Measurements from ENCODE around the gene IMP4. TPM values are rescaled to one million over a fixed set of nuclear protein-coding genes. Genes with fewer than 3 reads are reported as not detected.

IMP4 gene
- total and polyA plus RNA-seq, 2 donors (not counting 3 experiments of a cell fraction or from before 2014, with no cell fraction given): 74.0 to 149 TPM

DNA sequence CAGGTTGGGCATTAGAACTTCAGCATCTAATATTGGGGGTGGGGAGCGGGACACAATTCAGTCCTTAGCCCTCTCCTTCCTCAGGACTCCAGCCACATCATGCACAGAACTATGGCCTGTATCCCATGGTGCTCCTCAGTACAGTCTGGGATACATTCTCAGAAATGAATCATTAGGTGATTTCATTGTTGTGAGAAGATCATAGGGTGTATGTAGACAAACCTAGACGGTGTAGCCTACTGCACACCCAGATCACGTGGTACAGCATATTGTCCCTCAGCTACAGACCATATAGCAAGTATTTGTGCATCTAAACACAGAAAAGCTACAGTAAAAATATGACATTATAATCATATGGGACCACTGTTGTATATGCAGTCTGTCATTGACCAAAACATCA, 23.2 kb upstream of the IMP4 start:
- dilution Hi-C loops (cut with MboI; ENCODE audit: extremely low pct_ligation_motif_present, low sequenced_read_pairs) (no loop called here), intact Hi-C loops (cut with micrococcal nuclease) (no loop called here)
- Histone ChIP-seq H3K27ac (ENCODE audit: insufficient read depth, low read depth, low read length) (no peak overlapping the region), H3K9me1 (replicated peaks; ENCODE audit: control insufficient read depth, extremely low read depth, insufficient read depth, low read length) (no peaks in the 10 kb centered on the region), H3K79me2 (ENCODE audit: control insufficient read depth, insufficient read depth, low read length) (no peaks in the 10 kb centered on the region), H3K9ac (replicated peaks; ENCODE audit: extremely low read depth, insufficient read depth, low read length) (no peak overlapping the region), H2AFZ (ENCODE audit: low read depth, low read length) (no peak overlapping the region), H3K4me2 (ENCODE audit: insufficient read depth, low read length) (no peak overlapping the region), H3K27me3 (ENCODE audit: control insufficient read depth in 2 of 2, insufficient read depth in 2 of 2, low read length in 2 of 2) (peaks cover 8 to 12% of the 10 kb centered on the region in 2 experiments), H4K20me1 (replicated peaks; ENCODE audit: control insufficient read depth, extremely low read depth, insufficient read depth, low read length) (no peaks in the 10 kb centered on the region), H3K36me3 (ENCODE audit: control insufficient read depth in 2 of 2, extremely low read depth in 1 of 2, insufficient read depth in 2 of 2, low read length in 2 of 2) (no peaks in the 10 kb centered on the region), H3K9me3 (replicated peaks; ENCODE audit: control insufficient read depth, insufficient read depth, low read length) (no peaks in the 10 kb centered on the region), H3K4me1 (ENCODE audit: control insufficient read depth, extremely low read depth, insufficient read depth, low read length) (no peaks in the 10 kb centered on the region), H3K4me3 (replicated peaks in 1 of 3; ENCODE audit: insufficient read depth in 1 of 3, low read depth in 1 of 3, low read length in 3 of 3) (no peak overlapping the region)
- no peak for TF ChIP-seq MYC (IDR thresholded peaks at IDR 0.05; ENCODE audit: low read depth, low read length)
- TF ChIP-seq, protein P1, sequence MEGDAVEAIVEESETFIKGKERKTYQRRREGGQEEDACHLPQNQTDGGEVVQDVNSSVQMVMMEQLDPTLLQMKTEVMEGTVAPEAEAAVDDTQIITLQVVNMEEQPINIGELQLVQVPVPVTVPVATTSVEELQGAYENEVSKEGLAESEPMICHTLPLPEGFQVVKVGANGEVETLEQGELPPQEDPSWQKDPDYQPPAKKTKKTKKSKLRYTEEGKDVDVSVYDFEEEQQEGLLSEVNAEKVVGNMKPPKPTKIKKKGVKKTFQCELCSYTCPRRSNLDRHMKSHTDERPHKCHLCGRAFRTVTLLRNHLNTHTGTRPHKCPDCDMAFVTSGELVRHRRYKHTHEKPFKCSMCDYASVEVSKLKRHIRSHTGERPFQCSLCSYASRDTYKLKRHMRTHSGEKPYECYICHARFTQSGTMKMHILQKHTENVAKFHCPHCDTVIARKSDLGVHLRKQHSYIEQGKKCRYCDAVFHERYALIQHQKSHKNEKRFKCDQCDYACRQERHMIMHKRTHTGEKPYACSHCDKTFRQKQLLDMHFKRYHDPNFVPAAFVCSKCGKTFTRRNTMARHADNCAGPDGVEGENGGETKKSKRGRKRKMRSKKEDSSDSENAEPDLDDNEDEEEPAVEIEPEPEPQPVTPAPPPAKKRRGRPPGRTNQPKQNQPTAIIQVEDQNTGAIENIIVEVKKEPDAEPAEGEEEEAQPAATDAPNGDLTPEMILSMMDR (IDR thresholded peaks at IDR 0.05; ENCODE audit: extremely low read depth in 1 of 2, insufficient read depth in 1 of 2, low read depth in 1 of 2, low read length in 2 of 2): no peak
- no peak for TF ChIP-seq JUN (IDR thresholded peaks at IDR 0.05; ENCODE audit: borderline replicate concordance, insufficient read depth, insufficient read length, low read depth)
- TF ChIP-seq POLR2A (IDR thresholded peaks at IDR 0.05; ENCODE audit: low read depth, low read length): no peak
- TF ChIP-seq, protein P2, sequence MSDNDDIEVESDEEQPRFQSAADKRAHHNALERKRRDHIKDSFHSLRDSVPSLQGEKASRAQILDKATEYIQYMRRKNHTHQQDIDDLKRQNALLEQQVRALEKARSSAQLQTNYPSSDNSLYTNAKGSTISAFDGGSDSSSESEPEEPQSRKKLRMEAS (IDR thresholded peaks at IDR 0.05; ENCODE audit: insufficient read depth, insufficient read length): no peak
- no peak for TF ChIP-seq GATA2 (IDR thresholded peaks at IDR 0.05; ENCODE audit: insufficient read depth, insufficient read length, low read depth, low read length)
- no peak for TF ChIP-seq FOS (IDR thresholded peaks at IDR 0.05; ENCODE audit: borderline replicate concordance, insufficient read depth, low read length)
- TF ChIP-seq EZH2 (IDR thresholded peaks at IDR 0.05; ENCODE audit: borderline replicate concordance, low read depth, low read length, severe bottlenecking): no peak
- TF ChIP-seq POLR2AphosphoS5 (IDR thresholded peaks at IDR 0.05; ENCODE audit: insufficient read depth, low read depth, low read length): no peak
- POLR2A ChIA-PET: no interaction called here
- BruUV-seq (replicated peaks): no TSS peak
- FAIRE-seq (no peak), DNase-seq (ENCODE audit: low read depth, low spot score) (no peak)
- CTCF ChIA-PET: interaction anchor here (1.4 to 1.5 kb wide), 2 partner anchors 11 to 14 kb away, joined by 3 to 5 read pairs; no protein-coding TSS in a partner anchor

Measured in endothelial cell of umbilical vein (primary cell).